Measurements from ENCODE around the gene JKAMP.

Gene JKAMP

DNA sequence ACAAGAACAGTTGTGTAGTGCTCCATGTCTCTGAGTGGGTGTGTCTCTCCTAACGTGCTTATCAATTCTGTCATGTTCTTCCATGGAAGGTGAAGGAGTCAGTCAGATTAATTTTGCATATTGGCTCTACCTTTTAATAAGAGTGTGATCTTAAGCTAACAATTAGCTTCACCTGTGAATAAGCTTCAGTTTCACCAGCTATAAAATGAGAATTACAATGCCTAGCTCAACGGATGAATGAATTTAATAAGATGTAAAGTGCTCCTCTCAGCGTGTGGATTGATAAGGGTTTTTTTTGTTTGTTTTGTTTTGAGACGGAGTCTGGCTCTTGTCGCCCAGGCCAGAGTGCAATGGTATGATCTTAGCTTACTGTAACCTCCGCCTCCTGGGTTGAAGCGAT, 59.6 kb downstream of the JKAMP start:
- DNase-seq = no peak

DNA sequence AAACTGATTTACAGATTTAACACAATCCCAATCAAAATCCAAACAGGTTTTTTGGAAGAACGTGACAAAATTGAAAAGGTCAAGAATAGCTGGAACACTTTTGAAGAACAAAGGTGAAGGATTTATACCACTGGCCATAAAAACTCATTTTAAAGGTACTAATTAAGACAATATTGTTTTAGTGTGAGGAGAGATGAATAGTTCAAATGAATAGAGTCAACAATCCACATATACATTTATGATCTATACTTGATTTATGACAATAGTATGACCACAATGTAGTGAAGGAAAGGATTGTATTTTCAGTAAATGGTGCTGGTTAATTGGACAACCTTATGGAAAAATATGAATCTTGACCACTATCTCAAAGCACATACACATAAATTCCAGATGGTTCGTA, 63.0 kb downstream of the JKAMP start:
- DNase-seq = no peak
